ENCODE measurements around the gene ZNF335.
"Not testable (repeated sequence)": the region's sequence is repeated elsewhere in the genome, so short reads cannot be mapped to it uniquely, and the experiment has no call there.

Gene ZNF335

DNA sequence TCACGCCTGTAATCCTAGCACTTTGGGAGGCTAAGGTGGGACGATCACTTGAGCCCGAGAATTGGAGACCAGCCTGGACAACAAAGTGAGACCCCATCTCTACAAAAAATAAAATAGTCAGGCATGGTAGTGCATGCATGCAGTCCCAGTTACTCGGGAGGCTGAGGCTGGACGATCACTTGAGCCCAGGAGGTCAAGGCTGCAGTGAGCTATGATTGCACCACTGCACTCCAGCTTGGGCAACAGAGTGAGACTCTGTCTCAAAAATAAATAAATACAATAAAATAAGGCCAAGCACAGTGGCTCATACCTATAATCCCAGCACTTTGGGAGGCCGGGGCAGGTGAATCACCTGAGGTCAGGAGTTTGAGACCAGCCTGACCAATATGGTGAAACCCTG lies 70.7 kb downstream of the ZNF335 start:
- peaks cover 17% of the 10 kb centered on the region for H3K4me1 ChIP-seq
- H3K4me3 ChIP-seq; H3K9me3 ChIP-seq; H3K27me3 ChIP-seq (ENCODE audit: low read depth); DNase-seq (ENCODE audit: low spot score in 2 of 2); in situ Hi-C loops (cut with MboI; ENCODE audit: low sequenced_read_pairs): not testable (repeated sequence)
- H3K36me3 ChIP-seq (replicated peaks), result peaks cover 52% of the 10 kb centered on the region

DNA sequence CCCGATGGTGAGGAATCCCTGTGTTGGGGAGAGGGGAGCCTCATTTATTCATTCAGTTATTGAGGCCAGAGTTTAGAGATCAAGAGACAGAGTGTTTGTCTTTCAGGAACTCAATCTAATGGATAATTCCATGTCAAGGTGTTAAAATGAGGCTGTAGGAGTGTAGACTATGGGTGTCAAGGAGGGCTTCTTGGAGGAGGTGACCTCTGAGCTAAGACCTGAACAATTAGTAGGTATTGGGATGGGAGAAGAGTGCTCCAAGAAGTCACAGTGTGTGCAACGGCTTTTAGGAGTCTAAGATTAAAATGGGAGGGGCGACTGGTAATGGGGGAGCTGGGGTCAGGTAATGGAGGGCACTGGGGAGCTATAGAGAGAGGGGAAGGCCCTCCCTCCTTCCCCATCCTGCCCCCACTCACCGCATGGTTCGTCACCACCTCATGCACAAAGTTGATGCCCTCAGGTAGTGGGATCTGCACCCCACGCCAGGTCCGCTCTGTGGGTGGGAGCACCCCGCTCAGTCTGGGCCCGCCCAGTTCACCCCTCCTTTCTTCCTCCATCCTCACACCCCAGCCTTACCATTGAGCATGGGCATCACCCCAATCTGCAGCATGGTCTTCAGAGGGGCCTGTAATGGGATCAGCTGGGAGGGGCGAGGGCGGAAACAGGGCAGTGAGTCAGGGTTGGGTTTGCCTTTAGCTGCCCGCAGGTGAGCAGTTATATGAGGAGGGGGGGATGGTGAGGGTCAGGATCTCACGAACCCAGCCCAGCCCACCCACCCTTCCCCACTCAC lies 72.8 kb downstream of the ZNF335 start:
- Histone ChIP-seq H3K9me3 (no peaks in the 10 kb centered on the region), H3K4me3 (no peak overlapping the region), H3K36me3 (replicated peaks) (peaks cover 42% of the 10 kb centered on the region), H3K4me1 (no peaks in the 10 kb centered on the region), H3K27me3 (ENCODE audit: low read depth) (no peaks in the 10 kb centered on the region)
- DNase-seq (ENCODE audit: low spot score in 2 of 2), result no peak
- in situ Hi-C loops (cut with MboI; ENCODE audit: low sequenced_read_pairs), result no loop called here
